RPMI7951 (cell line): ENCODE results near the gene ATL3. TPM values are rescaled to one million over a fixed set of nuclear protein-coding genes. Genes with fewer than 3 reads are reported as not detected.
"Not testable (repeated sequence)": the region's sequence is repeated elsewhere in the genome, so short reads cannot be mapped to it uniquely, and the experiment has no call there.

Experiments used
- DNase-seq: peaks from one replicate; pipeline ENCODE4 v3.0.0-alpha.2; 2012; ENCODE audit warnings: low read depth
- total RNA-seq: library from RNA; depleted of rRNA; stranded (reverse); fragments of >200 nt; shearing (Covaris generic); gene quantifications from 2 replicates; pipeline ENCODE4 v1.2.3, GENCODE V29; 2014; rRNA removed

Gene ATL3
- total RNA-seq = 128 and 139 TPM in 2 replicates

GRCh38 chr11:63671322-63672155 lies at the start of gene ATL3:
TSS of gene ATL3 (minus strand) at chr11:63671376. CDS start at chr11:63671335, 41 bp downstream.
- peak; percentile 96 for DNase-seq

- no peak for DNase-seq
These were observed 49.4 kb upstream of the ATL3 start for GRCh38 chr11:63720611-63721010.

GRCh38 chr11:63719987-63720386 lies 48.8 kb upstream of the ATL3 start:
- no peak for DNase-seq

GRCh38 chr11:63719001-63719400 lies 47.8 kb upstream of the ATL3 start:
- no peak for DNase-seq

GRCh38 chr11:63716046-63716445 lies 44.9 kb upstream of the ATL3 start:
- DNase-seq = no peak

GRCh38 chr11:63713766-63714165 lies 42.6 kb upstream of the ATL3 start:
- no peak for DNase-seq

GRCh38 chr11:63711838-63712237 lies 40.7 kb upstream of the ATL3 start:
- DNase-seq = no peak

GRCh38 chr11:63710476-63711217 lies 39.5 kb upstream of the ATL3 start:
- DNase-seq = peak; percentile 13

- DNase-seq = no peak
These were observed 38.2 kb upstream of the ATL3 start for GRCh38 chr11:63709336-63709884.

- DNase-seq = no peak
These were observed 37.6 kb upstream of the ATL3 start for GRCh38 chr11:63708764-63709163.

GRCh38 chr11:63705526-63705925 lies 34.4 kb upstream of the ATL3 start:
- DNase-seq = no peak

- no peak for DNase-seq
These were observed 28.7 kb upstream of the ATL3 start for GRCh38 chr11:63699896-63700295.

GRCh38 chr11:63698976-63699733 lies 28.0 kb upstream of the ATL3 start:
- DNase-seq = no peak

GRCh38 chr11:63694596-63694995 lies 23.4 kb upstream of the ATL3 start:
- no peak for DNase-seq

GRCh38 chr11:63687845-63688244 lies 16.7 kb upstream of the ATL3 start:
- no peak for DNase-seq

GRCh38 chr11:63686926-63687325 lies 15.8 kb upstream of the ATL3 start:
- DNase-seq = no peak

GRCh38 chr11:63685158-63685721 lies 14.1 kb upstream of the ATL3 start:
- not testable (repeated sequence) for DNase-seq

GRCh38 chr11:63683133-63683991 lies 12.2 kb upstream of the ATL3 start:
- peak; percentile 26 for DNase-seq

GRCh38 chr11:63682066-63683021 lies 11.2 kb upstream of the ATL3 start:
- DNase-seq = peak; percentile 27
